GM10248 (cell line): ENCODE data around the gene XBP1.
"Not testable (repeated sequence)": the region's sequence is repeated elsewhere in the genome, so short reads cannot be mapped to it uniquely, and the experiment has no call there.

Source experiments
- CTCF ChIA-PET: fragments of 300-600 bp; sonication (Branson Sonifier 250); formaldehyde crosslinking; extraction: SDS; loops from one replicate; lab custom pipeline; 2021; ENCODE audit warnings: antibody characterized with exemption; lab: Yijun Ruan, JAX
- POLR2A ChIA-PET: fragments of 350-650 bp; sonication (Branson Sonifier 250); formaldehyde crosslinking; extraction: SDS; loops from one replicate; lab custom pipeline; 2020; ENCODE audit warnings: antibody characterized with exemption; lab: Yijun Ruan, JAX
- DNase-seq: peaks from one replicate; pipeline ENCODE4 v3.0.0; 2012; ENCODE audit errors: extremely low spot score
- TF ChIP-seq, protein P1 (sequence below): IDR thresholded peaks from 2 replicates; pipeline ENCODE4 v1.5.1; 2012; ENCODE audit warnings: mild to moderate bottlenecking, low read depth; ENCODE audit errors: extremely low read depth, missing control alignments, control extremely low read depth

Gene XBP1

GRCh38 chr22:28761449-28761755, 39.0 kb downstream of the XBP1 start:
- CTCF ChIA-PET, result interaction anchor here (1.4 to 1.7 kb wide), 3 partner anchors 11 to 160 kb away, joined by 3 to 5 read pairs (median 4); partner anchors contain the start of gene CCDC117

DNA sequence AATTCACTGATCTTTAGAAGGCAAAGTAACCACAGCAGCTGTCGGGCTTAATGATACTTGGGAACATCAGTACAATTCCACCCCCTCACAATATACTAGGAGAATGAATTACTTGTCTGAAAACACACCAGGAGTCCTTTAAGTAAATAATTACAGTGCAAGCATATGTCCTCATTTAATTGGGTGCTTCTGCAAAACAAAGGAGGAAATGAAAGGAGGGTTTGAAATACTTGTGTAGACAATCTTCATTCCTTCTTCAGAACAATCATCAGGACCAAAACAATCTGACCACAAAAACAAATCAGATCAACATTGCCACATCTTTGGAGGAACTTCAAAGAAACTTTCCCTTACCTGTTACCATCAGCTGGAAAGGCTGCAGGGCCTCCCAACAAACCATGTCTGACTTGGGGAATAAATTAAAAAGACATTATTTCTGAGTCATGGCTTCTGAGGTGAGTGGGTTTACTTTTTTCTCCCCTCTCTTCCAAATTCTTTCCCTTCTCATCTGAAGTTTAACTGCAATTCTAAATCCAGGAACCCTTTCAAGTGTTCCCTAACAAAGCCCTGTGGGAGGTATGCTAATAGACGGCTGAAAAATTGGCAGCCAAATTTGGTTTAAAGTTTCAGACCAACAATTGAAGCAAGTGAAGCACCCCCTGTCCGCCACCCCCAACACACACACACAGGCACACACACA, 40.4 kb downstream of the XBP1 start:
- TF ChIP-seq, protein P1, sequence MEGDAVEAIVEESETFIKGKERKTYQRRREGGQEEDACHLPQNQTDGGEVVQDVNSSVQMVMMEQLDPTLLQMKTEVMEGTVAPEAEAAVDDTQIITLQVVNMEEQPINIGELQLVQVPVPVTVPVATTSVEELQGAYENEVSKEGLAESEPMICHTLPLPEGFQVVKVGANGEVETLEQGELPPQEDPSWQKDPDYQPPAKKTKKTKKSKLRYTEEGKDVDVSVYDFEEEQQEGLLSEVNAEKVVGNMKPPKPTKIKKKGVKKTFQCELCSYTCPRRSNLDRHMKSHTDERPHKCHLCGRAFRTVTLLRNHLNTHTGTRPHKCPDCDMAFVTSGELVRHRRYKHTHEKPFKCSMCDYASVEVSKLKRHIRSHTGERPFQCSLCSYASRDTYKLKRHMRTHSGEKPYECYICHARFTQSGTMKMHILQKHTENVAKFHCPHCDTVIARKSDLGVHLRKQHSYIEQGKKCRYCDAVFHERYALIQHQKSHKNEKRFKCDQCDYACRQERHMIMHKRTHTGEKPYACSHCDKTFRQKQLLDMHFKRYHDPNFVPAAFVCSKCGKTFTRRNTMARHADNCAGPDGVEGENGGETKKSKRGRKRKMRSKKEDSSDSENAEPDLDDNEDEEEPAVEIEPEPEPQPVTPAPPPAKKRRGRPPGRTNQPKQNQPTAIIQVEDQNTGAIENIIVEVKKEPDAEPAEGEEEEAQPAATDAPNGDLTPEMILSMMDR, result no peak
- CTCF ChIA-PET, result interaction anchor here (0.9 to 1.7 kb wide), 4 partner anchors 11 to 159 kb away, joined by 3 to 5 read pairs (median 4); partner anchors contain the start of gene CCDC117
- POLR2A ChIA-PET, result no interaction called here
- DNase-seq, result no peak

More at GRCh38 chr22:28761449-28761755, 39.0 kb downstream of the XBP1 start:
- TF ChIP-seq, protein P1, result no peak
- DNase-seq, result no peak
- POLR2A ChIA-PET, result interaction anchor here (0.6 kb wide), 1 partner anchor 41 kb away, joined by 3 read pairs; no protein-coding TSS in a partner anchor

DNA sequence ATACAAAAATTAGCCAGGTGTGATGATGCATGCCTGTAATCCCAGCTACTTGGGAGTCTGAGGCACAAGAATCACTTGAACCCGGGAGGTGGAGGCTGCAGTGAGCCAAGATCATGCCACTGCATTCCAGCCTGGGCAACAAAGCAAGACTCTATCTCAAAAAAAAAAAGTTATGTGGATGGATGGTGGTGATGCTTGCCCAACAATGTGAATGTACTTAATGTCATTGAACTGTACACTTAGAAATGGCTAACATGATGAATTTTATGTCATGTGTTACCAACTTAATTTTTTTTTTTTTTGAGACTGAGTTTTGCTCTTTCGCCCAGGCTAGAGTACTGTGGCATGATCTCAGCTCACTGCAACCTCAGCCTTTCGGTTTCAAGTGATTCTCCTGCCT, 45.9 kb downstream of the XBP1 start:
- CTCF ChIA-PET, result interaction anchor here (1.5 kb wide), 1 partner anchor 26 kb away, joined by 3 read pairs; no protein-coding TSS in a partner anchor
- POLR2A ChIA-PET, DNase-seq: not testable (repeated sequence)

DNA sequence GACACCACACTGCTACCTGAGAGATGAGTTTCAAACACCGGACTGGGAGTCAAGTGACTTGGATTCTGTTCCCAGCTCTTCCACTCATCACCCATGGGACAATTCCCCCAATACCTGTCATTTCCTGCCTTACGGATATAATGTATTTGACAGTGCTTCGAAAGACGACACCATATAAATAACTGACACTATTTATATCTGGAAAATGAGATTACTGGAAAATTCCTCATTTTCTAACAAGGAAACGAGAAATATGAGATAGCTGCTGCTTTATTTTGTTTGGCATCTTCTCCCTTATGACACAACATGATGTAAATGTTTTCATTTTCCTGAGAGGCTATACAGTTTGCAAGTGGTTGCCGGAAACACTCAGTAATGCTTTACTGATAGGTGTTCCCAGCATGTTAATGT, 49.9 kb downstream of the XBP1 start:
- CTCF ChIA-PET, result interaction anchor here (1.3 to 1.4 kb wide), 2 partner anchors 11 to 141 kb away, joined by 3 read pairs; no protein-coding TSS in a partner anchor
- TF ChIP-seq, protein P1, result no peak
- DNase-seq, result no peak
- POLR2A ChIA-PET, result no interaction called here
